ENCODE measurements around the gene GPR179.
"Not testable (repeated sequence)": the region's sequence is repeated elsewhere in the genome, so short reads cannot be mapped to it uniquely, and the experiment has no call there.

Gene GPR179

GRCh38 chr17:38322897-38323296 lies 20.9 kb downstream of the GPR179 start:
- DNase-seq, result no peak

- peak; percentile 68 for DNase-seq
Measured at GRCh38 chr17:38322156-38322779, 21.5 kb downstream of the GPR179 start.

DNA sequence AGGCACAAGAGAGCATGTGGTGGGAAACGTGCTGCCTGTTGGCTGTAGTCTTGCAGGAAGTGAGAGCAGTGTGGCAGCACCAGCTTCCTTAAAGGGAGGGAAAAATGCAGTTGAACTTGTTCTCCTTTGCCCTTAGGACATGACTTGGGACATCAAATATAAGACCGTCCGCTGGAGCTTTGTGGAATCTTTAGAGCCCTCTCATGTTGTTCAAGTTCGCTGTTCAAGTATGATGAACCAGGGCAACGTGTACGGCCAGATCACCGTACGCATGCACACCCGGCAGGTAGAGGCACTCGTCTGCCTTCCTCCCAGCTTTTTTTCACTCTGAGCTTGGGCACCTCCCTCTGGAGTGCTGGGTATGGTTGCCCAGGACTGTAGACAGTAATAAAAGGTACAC lies 23.3 kb downstream of the GPR179 start:
- DNase-seq, result no peak

GRCh38 chr17:38317081-38317480 lies 26.7 kb downstream of the GPR179 start:
- DNase-seq, result no peak

DNA sequence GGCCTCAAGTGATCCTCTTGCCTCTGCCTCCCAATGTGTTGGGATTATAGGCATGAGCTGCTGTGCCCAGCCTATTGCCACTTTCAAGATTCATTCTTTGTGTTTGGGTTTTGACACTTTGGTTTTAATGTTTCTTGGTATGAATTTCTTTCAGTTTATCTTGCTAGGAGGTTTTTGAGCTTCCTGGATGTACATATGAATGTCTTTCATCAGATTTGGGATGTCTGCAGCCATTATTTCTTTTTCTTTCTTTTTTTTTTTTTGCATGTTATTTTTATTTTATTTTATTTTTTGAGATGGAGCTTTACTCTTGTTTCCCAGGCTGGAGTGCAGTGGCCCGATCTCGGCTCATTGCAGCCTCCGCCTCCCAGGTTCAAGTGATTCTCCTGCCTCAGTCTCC lies 28.3 kb downstream of the GPR179 start:
- no peak for DNase-seq

GRCh38 chr17:38296834-38297517 lies 46.8 kb downstream of the GPR179 start, which contains the start of gene MRPL45:
Gene MRPL45, plus strand, starts transcription at chr17:38297168. Its CDS starts 16 bp downstream, at chr17:38297184.
- DNase-seq, result peak; percentile 97

DNA sequence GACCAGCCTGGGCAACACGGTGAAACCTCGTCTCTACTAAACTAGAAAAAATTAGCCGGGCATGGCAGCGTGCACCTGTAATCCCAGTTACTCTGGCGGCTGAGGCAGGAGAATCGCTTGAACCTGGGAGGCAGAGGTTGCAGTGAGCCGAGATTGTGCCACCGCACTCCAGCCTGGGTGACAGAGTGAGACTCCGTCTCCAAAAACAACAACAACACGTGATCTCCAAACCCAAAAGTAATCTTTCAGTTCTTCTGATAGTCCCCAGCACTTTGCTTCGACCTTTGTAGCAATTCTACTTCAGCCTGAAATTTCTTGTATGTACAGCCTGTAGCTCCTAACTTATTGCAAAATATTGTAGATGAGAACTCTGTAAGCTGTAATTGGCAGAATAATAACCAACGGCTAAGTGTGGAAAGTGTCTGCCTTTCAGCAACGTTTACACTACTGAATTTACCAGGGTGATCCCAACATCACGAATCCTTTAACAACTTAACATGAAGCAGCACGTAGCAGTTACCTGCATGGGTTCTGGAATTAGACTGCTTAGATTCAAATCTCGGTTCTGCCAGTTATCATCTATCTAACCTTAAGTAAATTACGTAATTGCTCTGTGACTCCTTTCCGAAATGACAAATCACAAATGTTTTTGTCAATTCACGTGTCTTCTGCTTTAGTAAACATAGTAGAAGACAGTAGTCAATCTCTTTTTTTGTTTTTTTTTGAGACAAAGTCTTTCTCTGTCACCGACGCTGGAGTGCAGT lies 48.0 kb downstream of the GPR179 start:
- DNase-seq, result not testable (repeated sequence)

DNA sequence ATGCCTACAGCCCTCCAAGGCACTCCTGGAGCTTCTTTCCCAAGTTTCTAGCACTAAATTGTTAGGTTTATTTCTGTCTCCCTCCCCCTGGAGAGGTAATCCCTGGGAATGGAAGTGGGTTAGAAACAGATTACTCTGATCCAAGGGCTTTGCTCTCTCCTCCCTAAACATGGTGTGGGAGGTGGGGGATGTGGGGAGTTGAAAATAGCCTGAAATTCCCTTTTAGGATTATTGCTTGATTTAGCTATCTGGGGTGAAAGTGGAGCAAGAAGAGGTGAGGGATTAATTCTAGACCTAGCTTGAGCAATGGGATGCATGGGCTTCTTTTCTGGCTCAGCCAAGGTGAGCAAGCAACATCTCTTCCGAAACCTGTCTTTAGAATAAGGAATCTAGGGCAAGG lies 54.0 kb downstream of the GPR179 start:
- DNase-seq, result not testable (repeated sequence)

DNA sequence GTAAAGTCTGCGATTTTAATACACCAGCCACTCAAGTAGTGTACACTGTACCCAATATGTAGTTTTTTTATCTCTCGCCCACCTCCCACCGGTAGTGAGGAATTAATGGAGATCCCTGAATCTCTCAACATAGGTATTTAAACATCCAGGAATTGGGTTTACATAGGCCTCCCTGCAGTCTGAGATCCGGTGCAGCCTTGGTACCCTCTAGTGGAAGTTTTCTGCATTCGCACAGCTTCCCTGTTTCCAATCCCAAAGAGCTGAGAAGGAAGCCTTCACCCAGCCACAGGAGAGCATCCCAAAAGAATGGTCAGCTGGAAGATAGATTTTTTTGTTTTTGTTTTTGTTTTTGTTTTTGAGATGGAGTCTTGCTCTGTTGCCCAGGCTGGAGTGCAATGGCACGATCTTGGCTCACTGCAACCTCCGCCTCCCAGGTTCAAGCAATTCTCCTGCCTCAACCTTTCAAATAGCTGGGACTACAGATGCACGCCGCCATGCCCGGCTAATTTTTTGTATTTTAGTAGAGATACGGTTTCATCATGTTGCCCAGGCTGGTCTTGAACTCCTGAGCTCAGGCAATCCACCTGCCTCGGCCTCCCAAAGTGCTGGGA lies 55.4 kb downstream of the GPR179 start:
- not testable (repeated sequence) for DNase-seq

GRCh38 chr17:38286501-38287091 lies 57.2 kb downstream of the GPR179 start:
- DNase-seq, result not testable (repeated sequence)

DNA sequence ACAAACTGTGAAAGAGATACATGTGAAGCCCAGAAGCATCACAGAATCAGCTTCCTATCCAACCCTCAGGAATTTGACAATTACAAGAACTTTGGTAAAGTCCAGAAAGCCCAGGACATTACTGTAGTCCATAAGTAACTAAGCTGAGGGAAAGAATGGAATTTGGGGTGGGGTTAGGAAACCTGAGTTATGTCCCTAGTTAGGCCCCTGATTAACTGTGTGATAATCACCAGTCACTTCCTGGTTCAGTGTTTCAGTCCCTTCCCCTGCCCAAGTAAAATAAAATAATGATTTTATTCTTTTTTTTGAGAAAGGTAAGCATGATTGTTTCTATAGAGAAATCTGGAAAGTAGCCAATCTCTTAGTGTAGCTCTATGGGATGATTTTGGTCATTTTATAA lies 57.8 kb downstream of the GPR179 start:
- not testable (repeated sequence) for DNase-seq
